Measurements from ENCODE around the gene NCK2. TPM values are rescaled to one million over a fixed set of nuclear protein-coding genes. Genes with fewer than 3 reads are reported as not detected.

The NCK2 gene
- total and polyA plus RNA-seq, 2 experiments from 2014 or later, result 55.0 to 65.9 TPM

- Histone ChIP-seq H3K9me3 (ENCODE audit: low read depth) (no peaks in the 10 kb centered on the region), H3K4me3 (no peak overlapping the region), H3K4me1 (ENCODE audit: low read depth) (no peaks in the 10 kb centered on the region), H3K36me3 (no peaks in the 10 kb centered on the region), H3K27me3 (no peaks in the 10 kb centered on the region), H3K27ac (no peak overlapping the region)
- no peak for TF ChIP-seq CTCF (IDR thresholded peaks at IDR 0.05; ENCODE audit: low read depth, low read length)
- no peak for DNase-seq (ENCODE audit: low read depth in 1 of 2, low spot score in 1 of 2)
These were observed 18.4 kb downstream of the NCK2 start for GRCh38 chr2:105763076-105763475.

GRCh38 chr2:105764059-105764458 lies 19.3 kb downstream of the NCK2 start:
- TF ChIP-seq CTCF (IDR thresholded peaks at IDR 0.05; ENCODE audit: low read depth, low read length), result no peak
- no peak overlapping the region for H3K27ac ChIP-seq
- no peak overlapping the region for H3K4me3 ChIP-seq
- no peaks in the 10 kb centered on the region for H3K4me1 ChIP-seq (ENCODE audit: low read depth)
- no peak for DNase-seq (ENCODE audit: low read depth in 1 of 2, low spot score in 1 of 2)
- no peaks in the 10 kb centered on the region for H3K27me3 ChIP-seq
- H3K36me3 ChIP-seq, result no peaks in the 10 kb centered on the region
- H3K9me3 ChIP-seq (ENCODE audit: low read depth), result no peaks in the 10 kb centered on the region

- no peaks in the 10 kb centered on the region for H3K9me3 ChIP-seq (ENCODE audit: low read depth)
These were observed 20.9 kb downstream of the NCK2 start for GRCh38 chr2:105765415-105766299.

GRCh38 chr2:105766300-105766866 lies 21.7 kb downstream of the NCK2 start:
- Histone ChIP-seq H3K27ac (no peak overlapping the region), H3K36me3 (no peaks in the 10 kb centered on the region), H3K9me3 (ENCODE audit: low read depth) (no peaks in the 10 kb centered on the region), H3K4me3 (no peak overlapping the region), H3K4me1 (ENCODE audit: low read depth) (no peaks in the 10 kb centered on the region), H3K27me3 (no peaks in the 10 kb centered on the region)
- TF ChIP-seq CTCF (IDR thresholded peaks at IDR 0.05; ENCODE audit: low read depth, low read length), result no peak
- no peak for DNase-seq (ENCODE audit: low read depth in 1 of 2, low spot score in 1 of 2)

More at GRCh38 chr2:105765415-105766299, 20.9 kb downstream of the NCK2 start:
- no peak for DNase-seq (ENCODE audit: low read depth in 1 of 2, low spot score in 1 of 2)
- no peak overlapping the region for H3K27ac ChIP-seq
- TF ChIP-seq CTCF (IDR thresholded peaks at IDR 0.05; ENCODE audit: low read depth, low read length), result no peak
- no peak overlapping the region for H3K4me3 ChIP-seq
- no peaks in the 10 kb centered on the region for H3K36me3 ChIP-seq
- H3K27me3 ChIP-seq, result no peaks in the 10 kb centered on the region
- no peaks in the 10 kb centered on the region for H3K4me1 ChIP-seq (ENCODE audit: low read depth)

- Histone ChIP-seq H3K27me3 (no peaks in the 10 kb centered on the region), H3K9me3 (ENCODE audit: low read depth) (no peaks in the 10 kb centered on the region), H3K4me3 (no peak overlapping the region), H3K27ac (no peak overlapping the region), H3K4me1 (ENCODE audit: low read depth) (no peaks in the 10 kb centered on the region), H3K36me3 (no peaks in the 10 kb centered on the region)
- no peak for DNase-seq (ENCODE audit: low read depth in 1 of 2, low spot score in 1 of 2)
- TF ChIP-seq CTCF (IDR thresholded peaks at IDR 0.05; ENCODE audit: low read depth, low read length), result no peak
These were observed 23.5 kb downstream of the NCK2 start for GRCh38 chr2:105768176-105768575.
